HG03442 (cell line): Measurements from ENCODE around the gene MAEL.
"Not testable (repeated sequence)": the region's sequence is repeated elsewhere in the genome, so short reads cannot be mapped to it uniquely, and the experiment has no call there.

Experiments
- ATAC-seq: cut with Tn5 transposase; IDR thresholded peaks from one replicate; pipeline ENCODE4 v1.9.1; 2021; ENCODE audit warnings: mild to moderate bottlenecking, moderate library complexity; ENCODE audit not compliant: unreplicated experiment

The MAEL gene

GRCh38 chr1:166977951-166978350, 11.1 kb upstream of the MAEL start:
- no peak for ATAC-seq

- peak; percentile 47 for ATAC-seq
Measured at GRCh38 chr1:166978821-166979220, 10.3 kb upstream of the MAEL start.

GRCh38 chr1:166980383-166980782, 8.7 kb upstream of the MAEL start:
- no peak for ATAC-seq

GRCh38 chr1:166980818-166981217, 8.3 kb upstream of the MAEL start:
- ATAC-seq = no peak

- ATAC-seq = no peak
Measured at GRCh38 chr1:166981589-166981988, 7.5 kb upstream of the MAEL start.

- no peak for ATAC-seq
Measured at GRCh38 chr1:166999075-166999474, 10.0 kb downstream of the MAEL start.

GRCh38 chr1:166999500-167000055, 10.5 kb downstream of the MAEL start:
- no peak for ATAC-seq

- no peak for ATAC-seq
Measured at GRCh38 chr1:167000546-167000945, 11.5 kb downstream of the MAEL start.

GRCh38 chr1:167002354-167002753, 13.3 kb downstream of the MAEL start:
- ATAC-seq = no peak

- no peak for ATAC-seq
Measured at GRCh38 chr1:167003711-167004110, 14.6 kb downstream of the MAEL start.

- ATAC-seq = no peak
Measured at GRCh38 chr1:167011560-167012191, 22.6 kb downstream of the MAEL start.

- ATAC-seq = no peak
Measured at GRCh38 chr1:167012570-167012969, 23.5 kb downstream of the MAEL start.

GRCh38 chr1:167013108-167013929, 24.2 kb downstream of the MAEL start:
- no peak for ATAC-seq

GRCh38 chr1:167016100-167016750, 27.1 kb downstream of the MAEL start:
- ATAC-seq = no peak

GRCh38 chr1:167022384-167022783, 33.3 kb downstream of the MAEL start:
- ATAC-seq = no peak

GRCh38 chr1:167029553-167029952, 40.5 kb downstream of the MAEL start:
- ATAC-seq = not testable (repeated sequence)

GRCh38 chr1:167033646-167034045, 44.6 kb downstream of the MAEL start:
- no peak for ATAC-seq

GRCh38 chr1:167043752-167044488, 54.8 kb downstream of the MAEL start:
- ATAC-seq = peak; percentile 98

- no peak for ATAC-seq
Measured at GRCh38 chr1:167051907-167052306, 62.8 kb downstream of the MAEL start.

- ATAC-seq = no peak
Measured at GRCh38 chr1:167052389-167052788, 63.3 kb downstream of the MAEL start.

- no peak for ATAC-seq
Measured at GRCh38 chr1:167054531-167054930, 65.5 kb downstream of the MAEL start.
